KOPT-K1 (cell line): ENCODE data around the gene AOPEP.

ENCODE experiments used
- H3K27ac ChIP-seq: fragments of 200-600 bp; sonication (generic); 2 replicates; pipeline ENCODE4 v1.5.1; 2016; ENCODE audit warnings: antibody characterized with exemption, mild to moderate bottlenecking, low read depth, low read length; ENCODE audit not compliant: poor library complexity, severe bottlenecking
- H3K36me3 ChIP-seq: fragments of 200-600 bp; sonication (generic); 2 replicates; pipeline ENCODE4 v1.5.1; 2017; ENCODE audit warnings: antibody characterized with exemption, mild to moderate bottlenecking, low read length, moderate library complexity; ENCODE audit not compliant: insufficient read depth
- H3K9me3 ChIP-seq: fragments of 200-600 bp; sonication (generic); 2 replicates; pipeline ENCODE4 v1.5.1; 2017; ENCODE audit warnings: antibody characterized with exemption, low read length, mild to moderate bottlenecking; ENCODE audit not compliant: insufficient read depth, poor library complexity, severe bottlenecking

Gene AOPEP

DNA sequence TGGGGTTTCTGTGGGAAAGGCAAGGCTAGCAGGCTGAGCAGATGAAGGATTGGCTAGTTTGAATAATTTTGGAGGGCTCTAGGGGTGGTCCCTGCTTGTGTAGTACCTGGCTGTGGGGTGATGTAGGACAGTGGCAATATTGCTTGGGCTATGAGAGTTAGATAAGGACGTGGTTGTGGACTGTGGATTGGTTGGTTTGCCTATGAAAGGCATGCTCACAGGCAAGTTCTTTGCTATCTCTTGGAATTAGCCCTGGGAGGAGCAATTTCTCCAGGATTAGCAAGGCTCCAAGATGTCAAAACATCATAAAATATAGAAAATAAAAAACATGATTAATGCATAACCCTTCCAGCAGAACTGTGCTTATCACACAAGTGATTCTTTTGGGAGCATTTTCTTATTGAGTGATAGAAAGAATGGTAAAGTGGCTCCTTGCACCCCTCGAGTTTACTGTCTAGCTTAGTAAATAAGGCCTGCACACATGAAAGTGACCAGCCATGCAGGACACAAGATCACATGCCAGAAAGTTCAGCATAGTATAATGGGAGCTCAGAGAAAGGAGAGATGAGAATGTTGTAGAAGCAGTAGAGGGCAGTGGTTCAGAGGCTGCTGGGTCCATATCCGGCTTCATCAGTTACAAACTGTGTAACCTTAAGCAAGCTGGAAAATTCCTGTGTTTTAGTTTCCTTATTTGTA, 13.8 kb downstream of the AOPEP start:
- H3K9me3 ChIP-seq = no peaks in the 10 kb centered on the region

DNA sequence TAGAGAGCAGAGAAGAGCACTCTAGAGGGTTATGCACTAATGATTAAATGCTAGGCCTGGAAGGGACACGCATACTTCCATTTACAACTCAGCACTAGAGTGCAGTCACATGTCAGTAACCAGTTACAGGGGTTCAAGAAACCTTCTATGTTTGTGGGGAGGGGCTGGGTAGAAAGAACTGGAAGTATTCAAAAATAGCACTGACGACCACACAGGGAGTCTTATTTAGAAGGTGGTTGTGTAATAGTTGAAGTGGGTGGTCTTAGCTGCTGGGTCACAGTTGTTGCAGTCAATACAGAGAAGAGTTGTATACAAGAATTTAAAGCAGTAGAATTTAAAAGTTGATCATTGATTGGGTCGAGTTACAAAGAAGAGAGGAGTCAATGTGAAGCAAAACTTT, 15.4 kb downstream of the AOPEP start:
- H3K36me3 ChIP-seq = no peaks in the 10 kb centered on the region
- no peak overlapping the region for H3K27ac ChIP-seq
- no peaks in the 10 kb centered on the region for H3K9me3 ChIP-seq

More for the DNA sequence above, 13.8 kb downstream of the AOPEP start:
- H3K36me3 ChIP-seq = no peaks in the 10 kb centered on the region
- no peak overlapping the region for H3K27ac ChIP-seq

DNA sequence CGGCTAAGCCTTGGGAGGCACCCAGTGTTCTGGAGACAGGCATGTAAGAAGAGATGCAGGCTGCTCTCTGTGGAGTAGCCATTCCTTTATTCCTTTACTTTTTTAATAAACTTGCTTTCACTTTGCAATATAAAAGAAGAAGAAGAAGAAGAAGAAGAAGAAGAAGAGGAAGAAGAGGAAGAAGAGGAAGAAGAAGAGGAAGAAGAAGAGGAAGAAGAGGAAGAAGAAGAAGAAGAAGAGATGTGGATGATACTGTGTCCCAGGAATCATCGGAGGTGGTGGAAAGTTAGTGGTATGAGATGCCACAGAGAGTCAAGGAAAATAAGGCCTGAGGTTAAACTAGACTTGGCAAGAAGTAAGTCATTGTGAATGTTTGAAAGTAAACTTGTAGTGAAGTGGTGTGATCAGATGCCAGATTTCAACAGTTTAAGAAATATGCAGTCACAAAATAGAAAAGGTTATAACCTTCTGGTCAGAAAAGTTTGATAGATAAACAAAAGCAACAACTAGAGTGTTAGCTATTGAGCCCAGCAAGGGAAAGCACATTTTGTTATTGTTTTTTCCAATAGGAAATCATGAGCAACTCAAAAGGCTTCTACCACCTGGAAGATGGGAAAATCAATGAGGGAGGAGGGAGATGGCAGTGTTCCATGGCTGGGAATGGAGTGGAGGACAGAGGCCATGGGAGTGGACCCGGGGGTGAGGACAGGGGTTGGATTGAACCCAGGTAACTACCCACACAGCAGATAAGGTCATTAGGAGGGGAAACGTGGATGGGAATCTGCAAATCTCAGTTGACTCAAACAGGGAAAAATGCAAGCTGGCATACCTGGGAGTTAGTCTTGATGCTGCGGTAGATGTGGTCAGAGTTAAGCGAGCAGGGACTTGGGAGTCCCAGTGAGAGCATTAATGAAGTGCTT, 16.8 kb downstream of the AOPEP start:
- Histone ChIP-seq H3K9me3 (no peaks in the 10 kb centered on the region), H3K36me3 (no peaks in the 10 kb centered on the region), H3K27ac (no peak overlapping the region)

DNA sequence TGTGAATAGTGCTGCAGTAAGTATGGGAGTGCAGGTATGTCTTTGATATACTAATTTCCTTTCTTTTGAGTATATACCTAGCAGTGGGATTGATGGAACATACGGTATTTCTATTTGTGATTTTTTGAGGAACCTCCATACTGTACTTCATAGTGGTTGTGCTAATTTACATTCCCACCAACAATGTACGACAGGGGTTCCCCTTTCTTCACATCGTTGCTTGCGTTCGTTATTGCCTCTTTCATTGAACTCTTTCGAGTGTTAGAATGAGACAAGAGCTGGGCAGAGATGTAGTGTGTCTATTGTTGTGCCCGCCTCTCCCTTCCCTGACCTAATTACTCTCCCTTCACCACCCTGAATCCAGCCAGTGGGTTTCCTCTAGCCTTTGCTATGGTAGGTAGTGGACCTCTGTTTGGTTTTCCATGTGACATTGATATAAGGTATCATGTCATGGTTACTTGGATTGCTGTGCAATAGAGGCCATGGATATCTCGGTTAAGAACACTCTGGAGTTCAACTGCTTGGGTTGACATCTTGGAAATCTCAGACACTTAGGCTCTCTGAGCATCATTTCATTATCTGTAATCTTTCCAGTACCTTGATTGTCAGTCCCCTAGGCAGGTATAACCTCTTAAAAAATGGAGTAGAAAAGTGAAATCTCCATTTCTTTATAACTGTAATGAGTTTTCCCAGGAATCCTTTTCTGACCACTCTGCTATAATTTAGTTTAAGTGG, 19.5 kb downstream of the AOPEP start:
- peaks cover 17% of the 10 kb centered on the region for H3K9me3 ChIP-seq
- H3K36me3 ChIP-seq = peaks cover 10% of the 10 kb centered on the region

DNA sequence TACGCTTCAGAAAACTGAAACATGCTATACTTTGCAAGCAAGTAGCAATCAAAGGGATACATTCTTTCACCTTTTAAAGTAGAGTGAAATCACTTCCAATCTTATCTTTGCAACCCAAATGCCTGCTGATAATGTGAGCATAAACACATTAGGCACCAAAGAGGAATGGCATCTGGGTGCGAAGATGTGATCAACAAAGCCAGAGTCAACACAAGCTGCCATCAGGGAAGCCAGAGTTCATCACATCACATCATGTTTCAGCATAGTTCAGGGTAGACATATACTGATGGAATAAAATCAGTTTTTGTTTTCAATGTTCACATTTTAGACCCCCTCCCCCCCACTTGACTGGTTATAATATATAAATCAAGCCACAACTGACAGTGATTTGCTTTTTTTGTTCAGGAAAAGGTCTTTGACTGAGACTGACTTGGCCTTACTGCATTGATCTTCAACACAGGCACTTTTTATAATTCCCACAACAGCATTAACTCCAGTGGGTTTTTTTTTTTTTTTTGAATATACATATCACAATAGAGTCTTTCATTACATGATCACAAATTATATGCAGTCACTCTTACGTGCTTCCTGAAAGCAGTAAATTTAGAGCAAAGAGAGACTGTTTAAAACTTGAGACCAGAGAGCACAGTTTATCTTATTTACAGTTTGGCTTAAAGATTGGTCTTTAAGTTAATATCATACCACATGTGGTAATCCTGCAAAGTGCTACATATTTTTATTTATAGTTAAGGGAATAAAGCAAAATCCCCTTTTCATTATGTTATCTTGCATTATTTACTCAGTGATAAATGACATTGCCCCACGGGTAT, 20.3 kb downstream of the AOPEP start:
- H3K9me3 ChIP-seq = peaks cover 17% of the 10 kb centered on the region
- no peak overlapping the region for H3K27ac ChIP-seq
- H3K36me3 ChIP-seq = peaks cover 10% of the 10 kb centered on the region

More for the DNA sequence above, 19.5 kb downstream of the AOPEP start:
- H3K27ac ChIP-seq = no peak overlapping the region

DNA sequence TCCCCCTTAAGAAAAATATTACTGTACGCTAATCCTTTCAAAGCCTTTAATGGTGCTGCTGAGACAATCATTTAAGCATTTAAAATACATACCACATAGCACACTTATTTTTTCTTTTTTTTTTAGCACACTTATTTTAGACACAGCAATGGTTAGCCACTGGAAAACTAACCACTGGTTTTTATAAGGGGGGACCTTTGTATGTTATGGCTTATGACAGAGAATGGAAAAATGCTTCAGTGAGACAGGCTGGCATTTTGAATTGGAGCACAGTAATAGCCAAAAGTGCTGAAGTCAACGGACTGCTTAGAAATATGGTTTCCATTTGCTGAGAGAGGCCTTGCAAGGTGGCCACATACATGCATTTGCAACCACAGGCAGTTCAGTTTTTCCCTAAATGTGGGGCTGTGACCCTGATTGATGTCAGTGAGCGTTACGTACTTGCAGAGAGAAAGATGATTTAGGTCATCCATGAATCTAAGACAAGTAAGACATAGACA, 28.5 kb downstream of the AOPEP start:
- H3K9me3 ChIP-seq = peaks cover 2% of the 10 kb centered on the region
- H3K36me3 ChIP-seq = peaks cover 5% of the 10 kb centered on the region
- H3K27ac ChIP-seq = no peak overlapping the region

DNA sequence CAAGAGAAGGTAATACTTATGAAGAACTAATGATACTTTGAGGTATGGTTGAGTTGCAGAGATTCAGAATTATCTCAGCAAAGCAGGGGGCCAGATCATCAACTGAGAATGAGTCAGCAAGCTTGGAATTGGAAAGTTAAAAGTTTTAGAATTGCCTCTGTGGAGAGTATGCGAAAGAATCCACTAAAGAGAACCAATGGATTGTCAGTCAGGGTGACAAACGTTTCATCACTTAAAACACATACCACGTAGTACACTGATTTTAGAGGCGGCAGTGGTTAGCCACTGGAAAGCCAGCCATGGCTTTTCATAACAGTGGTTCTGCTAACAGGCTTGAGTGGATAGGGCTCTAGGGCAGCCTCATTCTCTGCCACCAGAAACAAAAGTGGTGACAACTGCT, 30.7 kb downstream of the AOPEP start:
- no peak overlapping the region for H3K27ac ChIP-seq
- H3K36me3 ChIP-seq = peaks cover 19% of the 10 kb centered on the region; the same call in 1 of the 2 replicates
- H3K9me3 ChIP-seq = no peaks in the 10 kb centered on the region

DNA sequence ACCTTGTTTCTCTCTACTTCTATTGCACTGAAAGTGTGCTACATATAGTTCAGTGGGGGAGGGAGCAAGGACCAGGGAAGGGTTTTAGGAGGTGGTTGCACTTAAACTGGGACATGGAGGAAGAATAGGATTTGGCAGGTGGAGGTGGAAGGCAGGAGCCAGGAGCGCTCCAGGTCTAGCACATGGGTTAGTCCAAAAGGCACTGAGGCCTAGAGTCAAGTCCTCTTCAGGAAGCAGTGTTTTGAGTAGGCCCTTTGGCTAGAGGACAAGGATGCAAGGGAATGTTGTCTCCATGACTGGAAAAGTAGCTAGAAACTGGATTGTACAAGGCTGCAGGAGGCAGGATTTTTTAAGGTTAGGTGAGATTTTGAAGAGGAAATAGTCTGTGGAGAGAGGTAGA, 31.5 kb downstream of the AOPEP start:
- no peak overlapping the region for H3K27ac ChIP-seq
- H3K36me3 ChIP-seq = peaks cover 19% of the 10 kb centered on the region; the same call in 1 of the 2 replicates
- H3K9me3 ChIP-seq = no peaks in the 10 kb centered on the region

DNA sequence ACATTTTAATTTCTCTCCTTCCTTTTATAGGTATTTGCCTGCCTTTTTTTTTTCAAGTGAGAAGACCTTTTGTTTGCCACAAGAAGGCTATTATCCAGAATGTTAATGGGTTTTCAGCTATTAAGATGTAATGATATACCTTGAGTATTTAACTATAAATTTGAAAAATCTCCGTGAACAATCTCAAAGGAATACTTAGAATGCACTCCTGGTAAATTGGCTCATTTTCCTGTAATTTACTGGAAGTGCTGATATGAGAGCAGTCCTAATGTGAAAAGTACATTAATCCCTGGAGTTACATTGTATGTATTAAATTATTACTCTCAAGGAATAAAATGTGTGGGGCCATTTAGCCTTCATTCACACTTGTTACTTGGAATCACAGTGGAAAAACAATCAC, 32.4 kb downstream of the AOPEP start:
- Histone ChIP-seq H3K9me3 (no peaks in the 10 kb centered on the region), H3K36me3 (peaks cover 19% of the 10 kb centered on the region; the same call in 1 of the 2 replicates), H3K27ac (no peak overlapping the region)

DNA sequence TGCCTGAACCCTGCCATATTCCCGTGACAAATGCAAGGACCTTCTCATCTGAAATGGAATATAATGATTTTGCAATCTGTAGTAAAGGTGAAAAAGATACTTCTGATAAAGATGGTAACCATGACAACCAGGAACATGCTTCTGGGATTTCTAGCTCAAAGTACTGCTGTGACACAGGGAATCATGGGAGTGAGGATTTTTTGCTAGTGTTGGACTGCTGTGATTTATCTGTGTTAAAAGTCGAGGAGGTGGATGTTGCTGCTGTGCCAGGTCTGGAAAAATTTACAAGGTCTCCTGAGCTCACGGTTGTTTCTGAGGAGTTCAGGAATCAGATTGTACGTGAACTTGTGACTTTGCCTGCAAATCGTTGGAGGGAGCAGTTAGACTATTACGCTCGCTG, 33.5 kb downstream of the AOPEP start:
- H3K27ac ChIP-seq = no peak overlapping the region
- H3K36me3 ChIP-seq = peaks cover 19% of the 10 kb centered on the region; the same call in 1 of the 2 replicates
- H3K9me3 ChIP-seq = no peaks in the 10 kb centered on the region

DNA sequence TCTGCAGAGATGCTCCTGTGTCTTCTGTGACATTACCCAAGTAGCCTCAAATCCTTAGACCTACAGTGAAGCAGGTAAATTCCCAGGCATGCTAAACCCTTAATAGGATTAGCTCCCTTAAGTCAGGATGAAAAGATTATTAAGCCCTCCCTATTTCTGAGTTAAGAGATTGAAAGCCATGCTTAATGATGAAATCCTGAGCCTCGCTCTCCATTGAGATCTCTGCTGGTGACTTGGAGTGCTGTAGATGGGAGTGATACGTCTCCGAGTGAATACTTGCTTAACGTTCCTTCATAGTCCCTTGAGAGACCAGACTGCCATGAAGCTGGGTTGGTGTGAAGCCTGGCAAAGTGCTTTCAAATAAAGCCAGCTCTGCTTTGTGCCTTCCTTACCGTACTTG, 34.2 kb downstream of the AOPEP start:
- H3K9me3 ChIP-seq = no peaks in the 10 kb centered on the region
- H3K36me3 ChIP-seq = peaks cover 19% of the 10 kb centered on the region; the same call in 1 of the 2 replicates
- H3K27ac ChIP-seq = no peak overlapping the region

DNA sequence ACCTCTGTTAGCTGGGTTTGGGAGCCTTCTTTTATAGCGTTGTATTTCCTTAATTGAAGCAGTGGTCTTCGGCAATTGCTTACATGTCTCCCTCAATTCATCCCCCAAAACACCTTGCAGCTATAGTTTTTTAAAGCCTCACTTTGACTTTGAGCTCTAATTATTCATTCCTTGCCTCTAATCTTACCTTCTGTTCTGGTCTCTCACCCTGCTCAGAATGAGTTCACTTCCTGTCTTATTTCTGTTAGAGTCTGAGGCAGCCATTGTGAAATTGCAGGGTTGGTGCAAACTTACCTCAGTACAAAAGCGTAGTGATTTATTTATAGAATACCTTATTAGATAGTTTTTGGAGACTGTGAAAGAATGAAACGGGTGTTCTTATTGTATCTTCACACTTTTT, 35.0 kb downstream of the AOPEP start:
- Histone ChIP-seq H3K27ac (no peak overlapping the region), H3K36me3 (peaks cover 19% of the 10 kb centered on the region; the same call in 1 of the 2 replicates), H3K9me3 (no peaks in the 10 kb centered on the region)

DNA sequence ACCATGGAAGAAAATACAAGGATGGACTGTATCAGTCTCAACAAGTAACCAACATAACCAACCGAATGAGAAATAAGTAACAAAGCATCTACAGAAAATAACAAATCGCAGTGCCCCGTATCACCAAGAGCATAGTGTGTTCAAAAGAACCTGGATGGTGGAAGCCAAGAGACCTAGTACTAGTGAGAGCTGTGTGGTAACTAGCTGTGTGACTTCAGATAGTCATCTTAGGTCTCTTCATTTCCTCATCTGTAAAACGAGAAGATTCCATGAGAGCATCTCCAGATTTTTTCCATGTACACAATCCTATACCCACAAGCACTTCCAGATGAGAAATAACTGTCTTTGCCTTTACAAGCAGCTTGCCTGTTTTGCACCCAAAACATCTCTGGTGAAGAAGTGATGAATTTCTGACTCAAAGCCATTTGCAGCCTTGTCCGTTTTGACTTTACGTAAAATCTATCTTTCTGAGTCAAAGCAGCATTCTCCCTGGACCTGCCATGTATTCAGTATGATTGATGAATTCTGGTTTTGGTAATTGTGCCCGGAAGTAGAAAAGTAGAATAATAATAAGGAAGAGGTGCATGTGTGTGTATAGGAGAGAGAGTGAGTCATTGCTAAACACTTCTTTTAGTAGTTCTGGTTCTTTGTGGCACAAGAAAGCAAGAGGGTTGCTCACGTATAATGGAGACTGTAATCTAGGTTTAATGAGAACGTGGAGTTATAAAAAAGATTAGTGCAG, 41.0 kb downstream of the AOPEP start:
- H3K27ac ChIP-seq = no peak overlapping the region

More for the DNA sequence above, 41.0 kb downstream of the AOPEP start:
- Histone ChIP-seq H3K9me3 (no peaks in the 10 kb centered on the region), H3K36me3 (no peaks in the 10 kb centered on the region)
